CD4-positive, alpha-beta memory T cell (primary cell): ENCODE measurements around the gene CAMTA1. TPM values are rescaled to one million over a fixed set of nuclear protein-coding genes. Genes with fewer than 3 reads are reported as not detected.

Source experiments
- CTCF ChIA-PET: fragments of 350-600 bp; sonication (Branson Sonifier 250); formaldehyde crosslinking; loops from one replicate; lab custom pipeline; 2021; ENCODE audit warnings: inconsistent platforms; ENCODE audit not compliant: partially characterized antibody; lab: Charles Lee
- POLR2A ChIA-PET: fragments of 350-600 bp; sonication (Branson Sonifier 250); formaldehyde crosslinking; loops from one replicate; lab custom pipeline; 2021; ENCODE audit not compliant: partially characterized antibody; lab: Charles Lee
- DNase-seq, 5 donors: peaks; one replicate each; pipeline versions ENCODE4 v3.0.0 to v3.0.0-alpha.2; 2020 to 2022; ENCODE audit warnings: mixed read lengths in 1 of 5
- H3K27ac ChIP-seq: one replicate; pipeline ENCODE4 v1.7.0; 2013; ENCODE audit warnings: low read depth, low read length
- H3K27me3 ChIP-seq: 2 replicates; pipeline ENCODE4 v1.7.0; 2013; ENCODE audit warnings: mild to moderate bottlenecking, low read length, moderate library complexity; ENCODE audit not compliant: insufficient read depth
- H3K36me3 ChIP-seq: 2 replicates; pipeline ENCODE4 v1.7.0; 2013; ENCODE audit warnings: mild to moderate bottlenecking, low read length, moderate library complexity; ENCODE audit not compliant: insufficient read depth
- H3K4me1 ChIP-seq: 2 replicates; pipeline ENCODE4 v1.7.0; 2013; ENCODE audit warnings: mild to moderate bottlenecking, low read length, moderate library complexity; ENCODE audit not compliant: insufficient read depth
- H3K4me3 ChIP-seq, 2 donors: one replicate each; pipeline ENCODE4 v1.7.0; 2013; ENCODE audit warnings: low read length in 2 of 2, mild to moderate bottlenecking in 1 of 2
- H3K9me3 ChIP-seq, 2 donors: one replicate each; pipeline ENCODE4 v1.7.0; 2013; ENCODE audit warnings: low read length in 2 of 2, control low read depth in 1 of 2; ENCODE audit not compliant: control insufficient read depth in 1 of 2
- H3K27ac Mint-ChIP-seq, 7 donors: one replicate each; pipeline ENCODE4 v1.8.0; 2020 to 2021; ENCODE audit warnings: mixed read lengths in 7 of 7, mild to moderate bottlenecking in 6 of 7, inconsistent platforms in 3 of 7, moderate library complexity in 3 of 7
- H3K27me3 Mint-ChIP-seq, 2 donors: one replicate each; pipeline ENCODE4 v1.8.0; 2020 to 2021; ENCODE audit warnings: mixed read lengths in 2 of 2
- H3K36me3 Mint-ChIP-seq, 2 donors: one replicate each; pipeline ENCODE4 v1.8.0; 2020 to 2021; ENCODE audit warnings: mixed read lengths in 2 of 2, inconsistent platforms in 1 of 2, mild to moderate bottlenecking in 1 of 2
- H3K4me1 Mint-ChIP-seq, 4 donors: one replicate each; pipeline ENCODE4 v1.8.0; 2020 to 2021; ENCODE audit warnings: mixed read lengths in 4 of 4, mild to moderate bottlenecking in 1 of 4
- H3K4me3 Mint-ChIP-seq, 8 donors: one replicate each; pipeline ENCODE4 v1.8.0; 2020 to 2021; ENCODE audit warnings: mixed read lengths in 8 of 8, mild to moderate bottlenecking in 7 of 8, moderate library complexity in 6 of 8, inconsistent platforms in 3 of 8
- H3K9me3 Mint-ChIP-seq, 8 donors: one replicate each; pipeline ENCODE4 v1.8.0; 2020 to 2021; ENCODE audit warnings: mixed read lengths in 8 of 8, mild to moderate bottlenecking in 5 of 8, inconsistent platforms in 3 of 8, moderate library complexity in 1 of 8
- intact Hi-C: fragments of 100-400 bp; cut with micrococcal nuclease; formaldehyde crosslinking; loops from one replicate; pipeline ENCODE4 v1.15.1; 2023
- polyA plus RNA-seq, 2 donors: library from polyadenylated mRNA; unstranded; fragments of 300-500 nt; fragmentation: Illumina TruSeq; gene quantifications; one replicate each; pipeline ENCODE4 v1.2.3, GENCODE V29; 2021
- total RNA-seq, 2 experiments: library from RNA; stranded (reverse); gene quantifications; one replicate each; pipeline ENCODE4 v1.2.3, GENCODE V29; 2021

Gene CAMTA1
- total and polyA plus RNA-seq, 4 experiments from 2014 or later = 39.1 to 118 (median 59.9) TPM

DNA sequence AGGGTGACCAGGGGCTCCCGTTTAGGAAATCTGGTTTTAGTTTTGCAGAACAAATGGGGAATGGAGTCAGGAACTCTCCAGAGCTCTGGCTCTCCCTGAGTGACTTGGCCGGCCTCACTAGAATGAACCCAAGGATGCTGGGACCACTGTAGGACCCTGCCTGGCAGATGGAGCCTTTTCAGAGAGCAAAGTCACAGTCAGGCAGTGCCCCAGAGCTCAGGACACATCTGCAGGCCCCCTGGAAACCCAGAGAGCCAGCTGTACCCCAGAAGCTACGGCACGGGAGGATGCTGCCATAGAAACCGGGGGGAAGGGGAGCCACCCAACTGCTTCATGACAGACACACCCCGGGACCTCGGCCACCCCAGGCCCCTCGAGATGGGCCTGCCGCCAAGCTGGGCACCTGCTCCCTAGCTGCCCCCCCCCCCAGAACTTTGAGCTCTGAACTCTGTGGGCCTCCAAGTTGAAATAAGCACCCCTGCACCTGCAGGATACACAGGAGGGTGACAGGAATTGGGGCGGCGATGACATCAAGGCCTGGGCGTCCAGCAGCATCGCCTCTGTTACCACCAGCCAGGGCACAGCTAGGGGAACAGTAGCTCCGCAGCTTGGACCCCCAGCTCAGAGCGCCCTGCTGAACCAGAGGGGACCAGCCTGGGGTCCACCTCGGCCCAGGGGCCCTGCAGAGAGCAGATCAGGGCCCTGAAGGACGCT lies 894.1 kb downstream of the CAMTA1 start:
- DNase-seq = no peak
- ChIA-PET POLR2A (interaction anchor here (0.7 to 1.7 kb wide), 5 partner anchors 10 to 69 kb away, joined by 3 to 10 read pairs (median 6); no protein-coding TSS in a partner anchor), CTCF (interaction anchor here (1.0 to 4.3 kb wide), 3 partner anchors 11 to 73 kb away, joined by 3 to 33 read pairs (median 4); no protein-coding TSS in a partner anchor)
- no peaks in the 10 kb centered on the region for H3K27me3 Mint-ChIP-seq
- H3K36me3 ChIP-seq = no peaks in the 10 kb centered on the region
- H3K4me3 Mint-ChIP-seq = peak overlapping the region; percentile 53 to 82 (median 63)
- H3K9me3 Mint-ChIP-seq = no peaks in the 10 kb centered on the region
- H3K27ac Mint-ChIP-seq = no peak overlapping the region
- no peaks in the 10 kb centered on the region for H3K9me3 ChIP-seq
- H3K36me3 Mint-ChIP-seq = no peaks in the 10 kb centered on the region
- peaks cover 0 to 1% (median 0%) of the 10 kb centered on the region in 4 donors for H3K4me1 Mint-ChIP-seq
- intact Hi-C loops = no loop called here
- no peaks in the 10 kb centered on the region for H3K27me3 ChIP-seq
- peak overlapping the region in 1 of 2 donors; percentile 66 for H3K4me3 ChIP-seq
- H3K4me1 ChIP-seq = peaks cover 9% of the 10 kb centered on the region
- no peak overlapping the region for H3K27ac ChIP-seq

DNA sequence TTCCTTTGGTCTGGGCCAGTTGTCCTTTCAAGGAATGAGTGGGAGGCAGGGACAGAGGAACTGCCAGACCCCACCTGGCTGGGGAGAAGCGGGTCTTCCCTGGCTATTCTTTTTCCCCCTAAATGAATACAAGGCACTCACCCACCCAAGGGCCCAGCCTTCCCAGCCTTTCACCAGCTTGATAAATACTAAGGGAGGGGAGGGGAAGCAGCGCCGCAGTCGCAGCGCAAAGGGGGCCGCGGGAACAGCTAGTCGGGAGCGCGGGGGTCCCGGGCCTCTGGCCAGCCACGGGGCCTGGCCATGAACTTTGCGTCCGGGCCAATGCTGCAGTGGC lies 894.6 kb downstream of the CAMTA1 start:
- Mint-ChIP-seq H3K9me3 (no peaks in the 10 kb centered on the region), H3K4me3 (peak overlapping the region in 7 of 8 donors; percentile 53 to 82 (median 67)), H3K4me1 (peaks cover 0 to 1% (median 0%) of the 10 kb centered on the region in 4 donors), H3K27ac (no peak overlapping the region), H3K27me3 (peaks cover 0 to 3% of the 10 kb centered on the region in 2 donors), H3K36me3 (no peaks in the 10 kb centered on the region)
- ChIA-PET POLR2A (interaction anchor here (1.0 to 1.7 kb wide), 4 partner anchors 10 to 69 kb away, joined by 4 to 10 read pairs (median 7); no protein-coding TSS in a partner anchor), CTCF (interaction anchor here (1.0 to 4.3 kb wide), 2 partner anchors 11 to 73 kb away, joined by 4 to 33 read pairs; no protein-coding TSS in a partner anchor)
- no peak for DNase-seq
- H3K4me3 ChIP-seq = peak overlapping the region in 1 of 2 donors; percentile 66
- intact Hi-C loops = loop anchor here (1.0 kb wide), 1 partner anchor 24 kb away; no protein-coding TSS in a partner anchor
- H3K27me3 ChIP-seq = no peaks in the 10 kb centered on the region
- H3K27ac ChIP-seq = peak overlapping the region; percentile 31
- H3K4me1 ChIP-seq = peaks cover 9% of the 10 kb centered on the region
- no peaks in the 10 kb centered on the region for H3K36me3 ChIP-seq
- H3K9me3 ChIP-seq = no peaks in the 10 kb centered on the region

DNA sequence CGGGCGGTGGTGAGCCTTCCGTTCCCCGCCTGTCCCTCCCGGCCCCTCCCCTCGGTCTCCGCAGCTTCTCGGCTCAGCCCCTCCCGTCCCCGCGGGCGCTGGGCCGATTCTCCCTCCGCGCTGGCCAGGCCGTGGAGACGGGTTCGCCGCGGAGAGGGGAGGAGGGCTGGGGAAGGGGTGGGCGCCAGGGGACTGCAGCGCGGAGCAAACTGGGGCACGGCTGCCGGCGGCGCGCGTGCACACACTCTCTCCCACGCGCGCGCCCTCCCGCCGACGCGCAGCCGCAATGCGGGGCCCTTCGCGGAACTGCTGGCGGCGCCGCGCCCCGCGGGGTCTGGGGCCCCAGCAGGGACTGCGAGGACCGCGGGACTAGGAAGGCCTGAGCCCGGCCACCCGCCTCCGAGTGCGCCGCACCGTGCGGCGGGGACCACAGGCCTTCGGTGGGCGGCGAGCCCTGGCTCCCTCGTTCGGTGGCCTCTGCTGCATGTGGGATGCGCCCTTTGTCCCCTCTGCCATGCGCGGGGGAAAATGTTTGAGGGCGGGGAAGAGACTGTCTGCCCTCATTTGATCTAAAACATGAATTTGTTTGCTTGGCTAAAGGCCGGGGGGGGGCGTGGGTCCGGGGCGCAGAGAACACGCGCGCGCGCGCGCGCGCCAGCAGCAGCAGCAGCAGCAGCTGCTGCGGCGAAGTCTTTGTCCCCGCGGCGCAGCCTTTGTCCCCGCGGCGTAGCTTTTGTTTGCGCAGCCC lies 895.1 kb downstream of the CAMTA1 start:
- no peaks in the 10 kb centered on the region for H3K36me3 Mint-ChIP-seq
- Histone ChIP-seq H3K27ac (peak overlapping the region; percentile 31), H3K9me3 (no peaks in the 10 kb centered on the region), H3K36me3 (no peaks in the 10 kb centered on the region), H3K4me1 (peaks cover 9% of the 10 kb centered on the region), H3K27me3 (no peaks in the 10 kb centered on the region), H3K4me3 (peak overlapping the region; percentile 42 to 66)
- peaks cover 0 to 1% (median 0%) of the 10 kb centered on the region in 4 donors for H3K4me1 Mint-ChIP-seq
- peak in 4 of 5 donors; percentile 48 to 55 (median 50) for DNase-seq
- H3K9me3 Mint-ChIP-seq = no peaks in the 10 kb centered on the region
- H3K4me3 Mint-ChIP-seq = peak overlapping the region; percentile 74 to 88 (median 80)
- ChIA-PET POLR2A (interaction anchor here (0.9 to 2.2 kb wide), 9 partner anchors 11 to 72 kb away, joined by 3 to 11 read pairs (median 8); no protein-coding TSS in a partner anchor), CTCF (interaction anchor here (0.8 to 4.3 kb wide), 5 partner anchors 10 to 72 kb away, joined by 3 to 33 read pairs (median 4); no protein-coding TSS in a partner anchor)
- H3K27me3 Mint-ChIP-seq = peaks cover 0 to 5% of the 10 kb centered on the region in 2 donors
- H3K27ac Mint-ChIP-seq = peak overlapping the region in 1 of 7 donors; percentile 42
- intact Hi-C loops = loop anchor here (1.0 kb wide), 1 partner anchor 24 kb away; no protein-coding TSS in a partner anchor

DNA sequence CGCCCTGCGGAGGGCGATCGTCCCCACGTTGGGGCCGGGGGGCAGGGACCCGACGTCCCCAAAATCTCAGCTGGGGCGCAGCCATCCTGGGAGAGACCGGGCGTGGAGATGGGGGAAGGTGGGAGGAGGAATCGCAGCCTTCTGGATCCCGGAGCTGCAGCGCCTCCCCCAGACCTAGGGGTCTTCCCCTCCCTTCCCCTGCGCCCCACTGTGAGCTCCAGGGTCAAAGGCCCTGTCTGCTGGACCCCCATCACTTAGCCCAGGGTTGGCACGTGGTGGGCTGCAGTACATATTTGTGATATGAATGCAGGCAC lies 895.7 kb downstream of the CAMTA1 start:
- peak overlapping the region; percentile 42 to 66 for H3K4me3 ChIP-seq
- intact Hi-C loops = loop anchor here (1.0 kb wide), 1 partner anchor 23 kb away; no protein-coding TSS in a partner anchor
- Mint-ChIP-seq H3K4me3 (peak overlapping the region; percentile 74 to 88 (median 80)), H3K27ac (no peak overlapping the region), H3K36me3 (no peaks in the 10 kb centered on the region), H3K27me3 (peaks cover 0 to 5% of the 10 kb centered on the region in 2 donors), H3K4me1 (peaks cover 0 to 1% (median 0%) of the 10 kb centered on the region in 4 donors), H3K9me3 (no peaks in the 10 kb centered on the region)
- H3K4me1 ChIP-seq = peaks cover 9% of the 10 kb centered on the region
- CTCF ChIA-PET = interaction anchor here (0.8 to 1.0 kb wide), 4 partner anchors 10 to 72 kb away, joined by 3 to 5 read pairs (median 4); no protein-coding TSS in a partner anchor
- POLR2A ChIA-PET = interaction anchor here (0.9 to 2.2 kb wide), 6 partner anchors 11 to 71 kb away, joined by 3 to 11 read pairs (median 8); no protein-coding TSS in a partner anchor
- DNase-seq = no peak
- no peaks in the 10 kb centered on the region for H3K36me3 ChIP-seq
- no peaks in the 10 kb centered on the region for H3K9me3 ChIP-seq
- H3K27me3 ChIP-seq = no peaks in the 10 kb centered on the region
- H3K27ac ChIP-seq = no peak overlapping the region

DNA sequence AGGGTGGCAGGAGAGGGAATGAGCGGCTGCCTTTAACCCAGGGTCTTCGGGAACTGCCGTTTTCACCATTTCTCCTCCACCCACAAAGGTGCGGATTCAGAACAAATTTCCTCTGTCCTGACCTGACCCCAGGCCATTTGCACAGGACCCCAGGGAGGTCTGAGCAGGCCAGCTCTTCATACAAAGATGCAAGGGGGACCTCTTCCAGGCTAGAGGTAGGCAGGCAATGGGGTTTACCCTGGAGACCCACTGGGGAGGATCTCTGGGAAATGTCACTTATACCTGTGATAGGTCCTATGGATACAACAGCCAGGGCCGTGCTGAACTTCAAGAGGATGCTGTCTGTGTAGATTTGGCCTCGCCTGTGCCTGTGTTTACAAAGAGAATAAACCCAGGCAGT lies 896.1 kb downstream of the CAMTA1 start:
- Histone ChIP-seq H3K4me1 (peaks cover 9% of the 10 kb centered on the region), H3K9me3 (no peaks in the 10 kb centered on the region), H3K27ac (no peak overlapping the region), H3K36me3 (no peaks in the 10 kb centered on the region), H3K27me3 (no peaks in the 10 kb centered on the region), H3K4me3 (peak overlapping the region in 1 of 2 donors; percentile 66)
- Mint-ChIP-seq H3K27ac (no peak overlapping the region), H3K4me3 (peak overlapping the region; percentile 20 to 88 (median 76)), H3K27me3 (peaks cover 0 to 5% of the 10 kb centered on the region in 2 donors), H3K4me1 (peaks cover 0 to 1% (median 0%) of the 10 kb centered on the region in 4 donors), H3K36me3 (no peaks in the 10 kb centered on the region), H3K9me3 (no peaks in the 10 kb centered on the region)
- DNase-seq = no peak
- CTCF ChIA-PET = interaction anchor here (0.8 to 1.5 kb wide), 5 partner anchors 9 to 71 kb away, joined by 3 to 5 read pairs (median 4); no protein-coding TSS in a partner anchor
- POLR2A ChIA-PET = interaction anchor here (1.4 to 2.2 kb wide), 4 partner anchors 12 to 71 kb away, joined by 6 to 11 read pairs (median 8); no protein-coding TSS in a partner anchor
- intact Hi-C loops = no loop called here

DNA sequence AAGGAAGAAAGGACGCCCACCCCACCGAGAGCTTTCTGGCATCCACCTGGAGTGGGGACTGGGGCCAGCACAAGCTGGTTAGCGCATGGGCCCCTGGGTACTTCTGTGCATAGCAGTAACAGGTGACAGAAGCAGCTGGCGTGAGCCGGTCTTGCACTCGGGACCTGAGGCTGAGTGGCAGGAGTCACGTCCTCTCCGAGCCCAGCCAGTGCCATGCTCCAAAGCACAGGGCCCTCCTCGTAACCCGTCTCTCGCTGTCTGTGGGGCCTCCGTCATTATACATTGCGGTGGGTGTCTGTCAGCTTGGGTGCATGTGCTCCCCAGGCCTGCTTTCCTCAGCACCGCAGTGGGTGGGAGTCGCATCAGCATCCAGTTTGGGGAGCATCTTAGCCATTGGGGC lies 898.3 kb downstream of the CAMTA1 start:
- no peak overlapping the region for H3K4me3 ChIP-seq
- no peak for DNase-seq
- CTCF ChIA-PET = interaction anchor here (3.0 kb wide), 1 partner anchor 15 kb away, joined by 14 read pairs; no protein-coding TSS in a partner anchor
- POLR2A ChIA-PET = interaction anchor here (1.4 kb wide), 1 partner anchor 21 kb away, joined by 3 read pairs; no protein-coding TSS in a partner anchor
- Mint-ChIP-seq H3K36me3 (no peaks in the 10 kb centered on the region), H3K27me3 (peaks cover 0 to 5% of the 10 kb centered on the region in 2 donors), H3K27ac (no peak overlapping the region), H3K4me3 (no peak overlapping the region), H3K4me1 (peaks cover 0 to 1% (median 0%) of the 10 kb centered on the region in 4 donors), H3K9me3 (no peaks in the 10 kb centered on the region)
- H3K9me3 ChIP-seq = no peaks in the 10 kb centered on the region
- no peaks in the 10 kb centered on the region for H3K36me3 ChIP-seq
- no peaks in the 10 kb centered on the region for H3K27me3 ChIP-seq
- peaks cover 9% of the 10 kb centered on the region for H3K4me1 ChIP-seq
- intact Hi-C loops = no loop called here
- H3K27ac ChIP-seq = no peak overlapping the region
